Stimulated activated naive B cell treated with anti-CD40 and anti-IgM and Interleukin-4, amounts not matched to agents 10 μg/mL and 1 μg/mL and 100 μg/mL, for 72 hours (primary cell): ENCODE measurements around the gene SLC1A5.
"Not testable (repeated sequence)": the region's sequence is repeated elsewhere in the genome, so short reads cannot be mapped to it uniquely, and the experiment has no call there.

Experiments
- ATAC-seq, 2 donors: fragments of 150-1000 bp; cut with Tn5 transposase; replicated peaks; 2 replicates each; pipeline ENCODE4 v1.10.0; 2021; ENCODE audit warnings: moderate library complexity in 1 of 2
- DNase-seq: peaks from one replicate; pipeline ENCODE4 v3.0.0; 2021
- H3K27ac Mint-ChIP-seq: one replicate; pipeline ENCODE4 v1.8.0; 2022; ENCODE audit warnings: mild to moderate bottlenecking, mixed read lengths
- H3K27me3 Mint-ChIP-seq, 2 donors: one replicate each; pipeline ENCODE4 v1.8.0; 2022; ENCODE audit warnings: mixed read lengths in 2 of 2
- H3K36me3 Mint-ChIP-seq, 2 donors: one replicate each; pipeline ENCODE4 v1.8.0; 2022; ENCODE audit warnings: mixed read lengths in 2 of 2, mild to moderate bottlenecking in 1 of 2
- H3K4me1 Mint-ChIP-seq, 2 donors: one replicate each; pipeline ENCODE4 v1.8.0; 2022; ENCODE audit warnings: mixed read lengths in 2 of 2, mild to moderate bottlenecking in 1 of 2
- H3K4me3 Mint-ChIP-seq, 2 donors: one replicate each; pipeline ENCODE4 v1.8.0; 2022; ENCODE audit warnings: mild to moderate bottlenecking in 2 of 2, mixed read lengths in 2 of 2, moderate library complexity in 1 of 2
- H3K9me3 Mint-ChIP-seq, 2 donors: one replicate each; pipeline ENCODE4 v1.8.0; 2022; ENCODE audit warnings: mixed read lengths in 2 of 2, mild to moderate bottlenecking in 1 of 2

Gene SLC1A5

DNA sequence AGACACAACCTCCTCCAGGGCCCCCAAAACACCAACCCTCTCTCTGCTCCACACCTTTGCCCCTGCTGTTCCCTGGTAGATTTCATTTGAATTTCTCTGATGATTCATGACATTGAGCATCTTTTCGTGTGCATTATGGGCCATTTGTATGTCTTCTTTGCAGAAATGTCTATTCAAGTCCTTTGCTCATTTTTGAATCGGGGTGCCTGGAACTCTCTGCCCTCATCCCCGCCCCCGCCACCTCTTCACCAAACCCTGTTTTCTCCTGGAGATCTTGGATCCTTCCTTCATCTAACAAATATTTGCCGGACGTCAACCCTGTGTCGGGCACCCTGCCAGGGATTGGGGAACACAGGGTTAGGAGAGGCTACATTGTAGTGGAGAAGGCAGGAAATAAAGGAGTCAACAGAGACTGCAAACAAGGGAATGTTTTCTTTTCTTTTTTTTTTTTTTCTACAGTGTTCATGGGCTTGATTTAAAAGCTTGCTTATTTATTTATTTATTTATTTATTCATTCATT lies 25.5 kb upstream of the SLC1A5 start:
- no peak for DNase-seq
- Mint-ChIP-seq H3K27me3 (no peaks in the 10 kb centered on the region), H3K4me3 (no peak overlapping the region)

DNA sequence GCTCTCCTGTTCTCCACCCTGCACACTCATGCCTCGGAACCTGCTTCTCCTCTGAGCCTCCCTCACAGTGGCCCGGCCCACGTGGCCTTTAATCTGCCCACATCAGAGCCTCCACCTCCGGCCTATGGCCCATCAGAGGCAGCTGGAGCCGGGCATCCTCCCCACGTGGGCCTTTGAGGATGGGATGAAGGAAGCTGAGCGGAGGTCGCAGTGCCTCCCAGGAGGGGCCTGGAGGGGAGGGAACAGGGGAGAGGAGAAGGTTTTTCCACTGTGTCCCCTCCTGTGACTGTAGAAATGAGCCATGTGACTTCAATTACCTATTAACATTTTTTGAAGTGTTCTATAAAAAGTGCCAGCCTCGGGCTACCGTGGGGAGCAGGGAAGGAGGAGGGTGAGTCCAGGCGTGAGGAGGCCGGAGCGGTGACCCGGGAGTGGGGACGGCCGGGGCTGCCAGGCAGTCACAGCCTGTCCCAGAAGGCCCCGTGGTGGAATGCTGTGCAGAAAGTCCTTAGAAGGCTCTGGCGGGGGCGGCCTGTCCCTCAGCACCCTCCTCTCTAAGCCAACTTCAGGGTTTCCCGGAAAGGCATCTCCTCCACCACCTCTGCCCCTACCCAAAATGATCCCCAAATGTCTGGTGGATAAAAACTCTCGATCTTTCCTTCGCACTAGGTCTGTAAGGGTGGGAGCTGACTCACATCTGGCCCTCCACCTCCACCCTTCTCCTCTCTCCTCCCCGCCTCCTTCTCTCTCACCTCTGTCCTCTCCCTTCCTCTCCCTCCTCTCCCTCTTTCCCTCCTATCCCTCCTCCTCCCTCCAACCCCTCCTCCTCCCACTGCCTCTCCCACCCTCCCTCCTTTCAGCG lies 24.8 kb upstream of the SLC1A5 start:
- Mint-ChIP-seq H3K4me3 (no peak overlapping the region), H3K4me1 (peaks cover 0 to 3% of the 10 kb centered on the region in 2 donors), H3K9me3 (no peaks in the 10 kb centered on the region), H3K27me3 (no peaks in the 10 kb centered on the region), H3K27ac (no peak overlapping the region), H3K36me3 (no peaks in the 10 kb centered on the region)
- no peak for DNase-seq
- ATAC-seq: no peak

More for the DNA sequence above, 25.5 kb upstream of the SLC1A5 start:
- Mint-ChIP-seq H3K9me3 (no peaks in the 10 kb centered on the region), H3K27ac (no peak overlapping the region), H3K36me3 (no peaks in the 10 kb centered on the region), H3K4me1 (peaks cover 0 to 3% of the 10 kb centered on the region in 2 donors)
- no peak for ATAC-seq

DNA sequence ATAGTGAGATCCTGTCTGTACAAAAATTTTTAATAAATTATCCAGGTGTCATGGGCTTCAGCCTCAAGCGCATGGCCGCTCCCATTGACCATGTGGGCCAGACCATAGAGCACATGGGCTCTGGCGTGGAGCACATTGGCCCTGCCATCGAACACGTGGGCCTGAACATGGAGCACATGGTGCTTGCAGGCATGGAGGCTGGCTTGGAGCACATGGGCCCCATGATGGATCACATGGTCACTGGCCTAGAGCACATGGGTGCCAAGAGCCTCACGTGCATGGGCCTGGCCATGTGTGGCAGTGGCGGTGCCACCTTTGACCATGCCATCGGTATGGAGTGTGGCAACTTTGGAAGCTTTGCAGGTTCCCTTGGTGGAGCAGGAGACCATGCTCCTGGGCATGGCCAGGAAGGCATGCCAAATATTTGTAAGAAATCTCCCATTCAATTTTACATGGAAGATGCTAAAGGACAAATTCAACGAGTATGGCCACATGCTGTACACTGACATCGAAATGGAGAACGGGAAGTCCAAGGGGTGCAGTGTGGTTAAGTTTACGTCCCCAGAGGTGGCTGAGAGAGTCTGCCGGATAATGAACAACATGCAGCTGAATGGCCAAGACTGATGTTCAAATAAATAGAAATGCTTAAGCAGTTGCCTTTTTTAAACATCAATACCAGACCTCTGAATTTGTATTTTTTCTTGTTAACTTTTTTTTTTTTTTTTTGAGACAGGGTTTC lies 21.3 kb upstream of the SLC1A5 start:
- Mint-ChIP-seq H3K27me3 (no peaks in the 10 kb centered on the region), H3K4me3 (no peak overlapping the region), H3K36me3 (no peaks in the 10 kb centered on the region), H3K4me1 (peaks cover 0 to 3% of the 10 kb centered on the region in 2 donors), H3K9me3 (no peaks in the 10 kb centered on the region), H3K27ac (no peak overlapping the region)
- DNase-seq (no peak), ATAC-seq (peak in 1 of 2 donors; percentile 41)

DNA sequence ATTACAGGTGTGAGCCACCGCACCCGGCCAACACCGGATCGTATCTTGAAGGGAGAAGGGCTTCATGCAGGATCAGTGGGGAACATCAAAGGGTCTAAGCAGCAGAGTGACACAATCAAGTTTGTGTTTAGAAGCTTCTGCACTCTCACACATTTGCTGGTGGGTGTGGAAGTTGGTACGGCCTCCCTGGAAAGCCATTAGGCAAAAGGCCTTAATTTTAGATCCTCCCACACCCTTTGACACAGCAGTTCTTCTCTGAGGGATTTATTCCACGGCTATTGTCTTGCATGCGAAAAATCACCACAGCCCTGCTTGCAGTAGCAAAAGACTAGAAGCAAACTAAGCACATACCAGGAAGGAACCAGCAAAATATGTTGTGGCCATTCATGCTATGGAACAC lies 18.3 kb upstream of the SLC1A5 start:
- Mint-ChIP-seq H3K4me3 (no peak overlapping the region), H3K27ac (no peak overlapping the region), H3K27me3 (no peaks in the 10 kb centered on the region), H3K9me3 (no peaks in the 10 kb centered on the region), H3K36me3 (no peaks in the 10 kb centered on the region), H3K4me1 (peaks cover 0 to 3% of the 10 kb centered on the region in 2 donors)
- ATAC-seq: no peak
- no peak for DNase-seq

DNA sequence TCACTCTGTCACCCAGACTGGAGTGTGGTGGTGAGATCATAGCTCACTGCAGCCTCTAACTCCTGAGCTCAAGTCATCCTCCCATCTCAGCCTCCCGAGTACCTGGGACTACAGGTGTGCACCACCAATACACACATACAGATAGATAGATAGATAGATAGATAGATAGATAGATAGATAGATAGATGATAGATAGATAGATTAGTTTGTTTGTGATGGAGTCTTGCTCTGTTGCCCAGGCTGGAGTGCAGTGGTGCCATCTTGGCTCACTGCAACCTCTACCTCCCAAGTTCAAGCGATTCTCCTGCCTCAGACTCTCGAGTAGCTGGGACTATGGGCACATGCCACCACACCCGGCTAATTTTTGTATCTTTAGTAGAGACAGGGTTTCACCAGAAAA lies 16.0 kb upstream of the SLC1A5 start:
- not testable (repeated sequence) for H3K27ac Mint-ChIP-seq, H3K36me3 Mint-ChIP-seq, H3K9me3 Mint-ChIP-seq, ATAC-seq, H3K4me1 Mint-ChIP-seq, DNase-seq, H3K27me3 Mint-ChIP-seq, H3K4me3 Mint-ChIP-seq

DNA sequence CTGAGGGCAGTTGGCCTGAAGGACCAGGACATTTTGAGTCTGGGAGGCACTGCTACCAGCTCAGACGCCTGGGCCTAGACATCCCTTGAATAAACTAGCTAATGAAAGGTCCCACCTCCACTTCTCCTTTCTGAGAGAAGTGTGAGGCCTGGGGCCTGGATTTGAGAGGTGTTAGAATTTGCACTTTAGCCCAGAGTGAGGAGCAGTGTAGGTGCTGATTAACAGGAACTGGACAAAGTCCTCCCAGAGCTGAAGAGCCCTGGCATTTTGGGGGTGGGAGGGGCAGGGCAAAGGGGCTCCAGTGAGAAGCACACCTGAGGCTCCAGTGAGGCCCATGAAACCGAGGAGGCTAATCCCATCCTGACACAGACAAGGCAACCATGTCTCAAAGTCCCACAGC lies 15.2 kb upstream of the SLC1A5 start:
- Mint-ChIP-seq H3K36me3 (no peaks in the 10 kb centered on the region), H3K4me3 (no peak overlapping the region), H3K27me3 (no peaks in the 10 kb centered on the region), H3K4me1 (no peaks in the 10 kb centered on the region), H3K9me3 (no peaks in the 10 kb centered on the region), H3K27ac (no peak overlapping the region)
- ATAC-seq (peak in 1 of 2 donors; percentile 25), DNase-seq (no peak)

DNA sequence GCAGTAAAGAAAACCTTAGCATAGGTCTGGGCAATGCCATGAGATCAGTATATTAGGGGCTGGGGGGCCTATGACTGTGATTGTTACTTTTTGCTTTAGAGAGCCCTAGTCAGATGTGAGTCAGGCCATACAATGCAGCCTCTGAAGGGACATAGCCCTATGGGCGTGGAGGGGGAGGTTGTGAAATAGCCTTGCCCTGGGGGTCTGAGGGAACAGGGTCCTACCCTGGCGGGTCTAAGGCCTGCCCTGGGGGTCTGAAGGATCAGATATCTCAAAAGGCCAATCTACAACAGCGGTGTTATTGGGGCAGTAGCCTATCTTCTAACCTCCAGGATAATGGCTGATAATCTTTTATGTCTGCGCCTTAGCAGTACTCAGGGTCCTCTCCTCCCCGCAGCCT lies 13.8 kb upstream of the SLC1A5 start:
- Mint-ChIP-seq H3K9me3 (no peaks in the 10 kb centered on the region), H3K27ac (no peak overlapping the region), H3K27me3 (no peaks in the 10 kb centered on the region)

DNA sequence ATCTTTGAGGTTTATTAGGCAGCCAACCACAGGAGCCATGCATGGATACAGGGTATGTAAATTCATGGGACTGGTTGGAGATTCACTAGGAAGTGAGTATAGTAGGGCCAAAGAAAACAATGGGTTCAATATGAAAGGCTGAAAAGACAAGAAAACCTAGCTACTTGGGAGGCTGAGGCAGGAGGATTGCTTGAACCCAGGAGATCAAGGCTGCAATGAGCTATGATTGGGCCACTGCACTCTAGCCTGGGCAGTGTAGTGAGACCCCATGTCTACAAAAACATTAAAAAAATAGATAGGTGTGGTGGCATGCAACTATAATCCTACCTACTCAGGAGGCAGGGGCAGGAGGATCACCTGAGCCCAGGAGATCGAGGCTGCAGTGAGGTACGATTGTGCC lies 10.3 kb upstream of the SLC1A5 start:
- ATAC-seq (no peak), DNase-seq (no peak)
- H3K27ac Mint-ChIP-seq: no peak overlapping the region
- no peaks in the 10 kb centered on the region for H3K4me1 Mint-ChIP-seq
- H3K4me3 Mint-ChIP-seq: no peak overlapping the region
- H3K36me3 Mint-ChIP-seq: no peaks in the 10 kb centered on the region
- H3K9me3 Mint-ChIP-seq: no peaks in the 10 kb centered on the region
- H3K27me3 Mint-ChIP-seq: no peaks in the 10 kb centered on the region

More for the DNA sequence above, 13.8 kb upstream of the SLC1A5 start:
- no peak for ATAC-seq
- H3K36me3 Mint-ChIP-seq: no peaks in the 10 kb centered on the region
- DNase-seq: no peak
- H3K4me1 Mint-ChIP-seq: no peaks in the 10 kb centered on the region
- no peak overlapping the region for H3K4me3 Mint-ChIP-seq

DNA sequence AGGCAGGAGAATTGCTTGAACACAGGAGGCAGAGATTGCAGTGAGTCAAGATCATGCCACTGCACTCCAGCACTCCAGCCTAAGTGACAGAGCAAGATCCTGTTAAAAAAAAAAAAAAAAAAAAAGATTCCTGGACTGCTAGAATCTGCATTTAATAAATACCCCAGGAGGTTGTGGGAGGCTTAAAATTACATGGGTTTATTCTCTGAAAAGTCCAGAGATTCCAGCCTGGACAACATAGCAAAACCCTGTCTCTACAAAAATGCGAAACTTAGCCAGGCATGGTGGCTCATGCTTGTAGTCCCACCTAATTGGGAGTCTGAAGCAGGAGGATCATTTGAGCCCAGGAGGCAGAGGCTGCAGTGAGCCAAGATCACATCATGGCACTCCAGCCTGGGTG lies 9.5 kb upstream of the SLC1A5 start:
- Mint-ChIP-seq H3K36me3 (no peaks in the 10 kb centered on the region), H3K9me3 (no peaks in the 10 kb centered on the region), H3K27ac (no peak overlapping the region), H3K4me1 (no peaks in the 10 kb centered on the region), H3K4me3 (no peak overlapping the region), H3K27me3 (no peaks in the 10 kb centered on the region)
- DNase-seq: no peak
- no peak for ATAC-seq

DNA sequence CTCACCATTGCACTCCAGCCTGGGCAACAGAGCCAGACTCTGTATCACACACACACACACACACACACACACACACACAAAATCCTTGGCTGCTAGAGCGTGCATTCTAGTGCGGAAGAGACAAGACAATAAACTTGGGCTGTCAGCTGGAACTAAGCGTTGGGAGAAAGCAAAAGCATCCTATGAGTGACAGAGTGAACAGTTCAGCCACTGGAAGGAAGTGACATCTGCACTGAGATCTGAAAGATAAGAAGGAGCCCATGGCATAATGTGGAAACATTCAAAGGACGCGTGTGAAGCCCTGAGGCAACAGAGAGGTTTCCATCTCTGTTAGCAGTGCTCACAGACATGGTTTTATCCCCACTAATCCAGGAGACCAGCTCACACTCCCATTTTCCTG lies 3.5 kb upstream of the SLC1A5 start:
- Mint-ChIP-seq H3K36me3 (peaks cover 0 to 5% of the 10 kb centered on the region in 2 donors), H3K9me3 (no peaks in the 10 kb centered on the region), H3K4me3 (no peak overlapping the region), H3K27ac (no peak overlapping the region), H3K27me3 (no peaks in the 10 kb centered on the region), H3K4me1 (peaks cover 7 to 28% of the 10 kb centered on the region in 2 donors)
- DNase-seq (no peak), ATAC-seq (no peak)

DNA sequence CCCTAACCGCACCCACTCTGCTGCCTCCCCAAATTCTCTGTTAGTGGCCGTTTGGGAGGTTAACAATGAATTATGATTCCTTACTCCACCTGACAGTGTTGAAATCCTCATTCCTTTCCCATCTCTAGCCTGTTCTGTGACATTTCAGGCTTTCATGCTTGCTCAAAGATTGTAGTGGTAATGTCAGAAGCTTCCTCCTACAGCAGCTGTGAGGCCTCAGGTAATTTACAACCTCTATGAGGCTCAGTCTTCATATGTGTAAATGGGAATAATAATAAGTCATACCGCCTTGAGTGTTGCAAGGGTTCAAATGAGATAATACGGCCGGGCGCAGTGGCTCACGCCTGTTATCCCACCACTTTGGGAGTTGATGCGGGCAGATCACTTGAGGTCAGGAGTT lies 977 bp upstream of the SLC1A5 start:
- Mint-ChIP-seq H3K27me3 (no peaks in the 10 kb centered on the region), H3K4me3 (no peak overlapping the region), H3K9me3 (no peaks in the 10 kb centered on the region), H3K27ac (no peak overlapping the region), H3K4me1 (peaks cover 28 to 52% of the 10 kb centered on the region in 2 donors), H3K36me3 (peaks cover 16 to 27% of the 10 kb centered on the region in 2 donors)
- ATAC-seq (no peak), DNase-seq (no peak)

DNA sequence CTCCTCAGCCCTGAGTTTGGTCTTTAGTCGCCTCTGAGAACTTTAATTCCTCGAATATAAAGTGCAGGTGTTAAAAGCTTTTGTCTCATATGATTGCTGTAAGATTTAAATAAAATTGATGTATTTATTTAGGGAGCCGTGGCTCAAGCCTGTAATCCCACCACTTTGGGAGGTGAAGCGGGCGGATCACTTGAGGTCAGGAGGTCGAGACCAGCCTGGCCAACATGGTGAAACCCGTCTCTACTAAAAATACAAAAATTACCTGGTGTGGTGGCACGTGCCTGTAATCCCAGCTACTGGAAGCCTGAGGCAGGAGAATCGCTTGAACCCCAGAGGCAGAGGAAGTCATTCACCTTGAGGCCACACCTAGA lies 559 bp upstream of the SLC1A5 start:
- no peak overlapping the region for H3K27ac Mint-ChIP-seq
- no peak for ATAC-seq
- no peak for DNase-seq
- H3K27me3 Mint-ChIP-seq: no peaks in the 10 kb centered on the region
- H3K4me3 Mint-ChIP-seq: peak overlapping the region in 1 of 2 donors; percentile 99
- peaks cover 32 to 56% of the 10 kb centered on the region in 2 donors for H3K4me1 Mint-ChIP-seq
- H3K9me3 Mint-ChIP-seq: no peaks in the 10 kb centered on the region
- peaks cover 16 to 31% of the 10 kb centered on the region in 2 donors for H3K36me3 Mint-ChIP-seq

DNA sequence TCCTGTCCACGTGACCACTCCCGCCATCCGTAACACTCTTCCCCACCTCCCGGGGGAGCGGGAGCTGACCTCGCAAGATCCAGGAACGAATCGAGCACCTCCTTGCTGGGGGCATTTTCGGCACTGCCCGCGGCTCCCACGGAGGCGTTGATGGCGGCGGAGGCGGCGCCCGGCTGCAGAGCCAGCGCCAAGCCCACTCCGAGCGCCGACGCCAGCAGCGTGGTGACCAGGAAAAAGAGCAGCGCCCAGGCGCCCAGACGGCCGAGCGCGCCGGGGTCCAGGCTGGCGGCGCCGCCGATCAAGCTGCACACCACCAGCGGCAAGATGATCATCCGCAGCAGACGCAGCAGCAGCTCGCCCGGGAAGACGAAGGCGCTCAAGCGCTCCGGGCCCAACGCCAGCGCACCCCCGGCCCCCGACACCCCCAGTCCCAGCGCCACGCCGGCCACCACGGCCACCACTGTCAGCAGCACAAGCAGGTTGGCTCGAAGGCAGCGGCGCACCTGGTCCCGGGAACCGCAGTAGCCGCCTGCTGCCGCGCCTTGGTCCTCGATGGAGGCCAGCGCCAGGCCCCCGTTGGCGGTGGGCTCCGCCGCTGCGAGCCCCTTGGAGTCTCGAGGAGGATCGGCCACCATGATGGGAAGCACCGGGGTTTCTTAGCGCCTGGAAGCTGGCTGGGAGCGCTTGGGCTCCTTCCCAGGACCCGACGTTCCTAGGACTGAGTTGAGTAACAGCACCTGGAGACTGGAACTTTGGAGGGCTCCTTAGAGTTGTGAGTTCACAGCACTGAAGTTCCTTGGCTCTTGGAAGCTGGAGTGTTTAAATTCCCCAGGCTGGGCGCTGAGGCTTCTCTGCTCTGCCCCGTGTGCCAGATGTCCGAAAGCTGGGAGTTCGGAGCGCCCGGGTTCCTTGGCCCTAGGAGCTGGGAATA lies 798 bp downstream of the SLC1A5 start:
- Mint-ChIP-seq H3K36me3 (peaks cover 28 to 42% of the 10 kb centered on the region in 2 donors), H3K27ac (peak overlapping the region; percentile 97), H3K4me3 (peak overlapping the region; percentile 98 to 99), H3K9me3 (no peaks in the 10 kb centered on the region), H3K27me3 (no peaks in the 10 kb centered on the region), H3K4me1 (peaks cover 39 to 70% of the 10 kb centered on the region in 2 donors)
- ATAC-seq (peak; percentile 4 to 5), DNase-seq (peak; percentile 35)

DNA sequence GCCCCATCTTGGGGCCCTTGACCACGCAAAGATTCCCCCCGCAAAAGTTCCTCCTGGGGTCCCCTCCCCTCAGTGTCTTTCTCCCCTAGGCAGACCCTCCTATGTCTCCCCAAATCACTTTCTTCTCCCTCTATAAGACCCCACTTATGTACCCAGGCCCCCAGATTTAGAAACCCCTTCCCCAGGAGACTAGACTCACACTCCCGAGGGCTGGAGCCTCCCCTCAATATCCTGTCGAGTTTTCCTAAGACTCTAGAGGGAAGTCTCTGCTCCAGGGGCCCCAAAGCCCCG lies 1.4 kb downstream of the SLC1A5 start:
- H3K27me3 Mint-ChIP-seq: no peaks in the 10 kb centered on the region
- peak overlapping the region; percentile 98 to 99 for H3K4me3 Mint-ChIP-seq
- peaks cover 34 to 46% of the 10 kb centered on the region in 2 donors for H3K36me3 Mint-ChIP-seq
- peaks cover 39 to 71% of the 10 kb centered on the region in 2 donors for H3K4me1 Mint-ChIP-seq
- no peaks in the 10 kb centered on the region for H3K9me3 Mint-ChIP-seq
- peak overlapping the region; percentile 97 for H3K27ac Mint-ChIP-seq
- no peak for DNase-seq
- ATAC-seq: no peak
